HG02981 (cell line): ENCODE measurements around the gene TANC1.

Experiments
- ATAC-seq: cut with Tn5 transposase; IDR thresholded peaks from one replicate; pipeline ENCODE4 v1.9.1; 2021; ENCODE audit warnings: mild to moderate bottlenecking, moderate library complexity; ENCODE audit not compliant: unreplicated experiment

Gene TANC1

DNA sequence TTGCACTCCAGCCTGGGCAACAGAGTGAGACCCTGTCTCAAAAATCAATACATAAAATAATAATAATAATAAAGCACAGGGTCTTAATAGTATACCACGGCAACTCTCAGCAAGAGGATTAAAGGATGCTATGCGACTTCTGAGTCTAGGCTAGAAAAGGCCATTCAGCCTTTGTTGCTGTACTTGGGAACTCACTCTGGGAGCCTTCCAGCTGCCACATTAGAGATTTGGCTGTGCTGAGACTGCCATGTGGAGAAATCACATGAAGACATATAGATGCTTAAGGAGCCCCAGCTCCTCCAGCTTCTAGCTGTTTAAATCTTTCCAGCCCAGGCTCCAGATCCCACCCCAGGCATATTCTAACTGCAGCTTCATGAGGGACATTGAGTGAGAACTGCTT, 8.2 kb upstream of the TANC1 start:
- ATAC-seq: no peak

DNA sequence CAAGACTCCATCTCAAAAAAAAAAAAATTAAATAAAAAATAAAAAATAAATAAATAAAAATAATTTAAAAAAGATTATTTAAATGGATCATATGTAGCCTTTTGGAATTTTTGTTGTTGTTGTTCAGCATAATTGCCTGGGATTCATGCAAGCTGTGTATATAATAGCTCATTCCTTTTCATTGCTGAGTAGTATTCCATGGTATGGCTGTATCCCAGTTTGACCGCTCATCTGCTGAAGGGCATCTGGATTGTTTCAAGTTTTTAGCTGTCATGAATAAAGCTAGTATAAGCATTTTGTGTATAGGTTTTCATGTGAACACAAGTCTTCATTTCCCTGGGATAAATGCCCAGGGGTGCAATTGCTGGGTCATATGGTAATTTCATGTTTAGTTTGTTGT, 6.4 kb upstream of the TANC1 start:
- no peak for ATAC-seq

DNA sequence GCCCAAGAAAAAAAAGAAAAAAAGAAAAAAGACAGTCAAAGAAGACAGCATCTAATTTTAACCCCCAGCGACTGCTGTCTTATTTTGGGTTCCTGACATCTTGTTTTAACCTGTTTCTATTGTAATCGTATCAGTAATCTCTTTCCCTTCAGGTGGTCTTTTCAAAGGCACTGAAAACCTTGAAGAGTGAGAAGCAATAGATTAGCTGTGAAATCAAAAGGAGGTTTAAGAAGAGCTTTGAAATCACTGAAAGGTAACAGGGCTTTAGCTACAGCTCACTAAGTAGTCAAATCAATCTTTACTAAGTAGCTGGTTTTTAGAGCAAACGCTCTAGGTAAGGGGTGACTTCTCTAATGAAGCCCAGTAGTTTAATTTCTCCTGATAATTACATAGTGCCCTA, 5.4 kb upstream of the TANC1 start:
- no peak for ATAC-seq

DNA sequence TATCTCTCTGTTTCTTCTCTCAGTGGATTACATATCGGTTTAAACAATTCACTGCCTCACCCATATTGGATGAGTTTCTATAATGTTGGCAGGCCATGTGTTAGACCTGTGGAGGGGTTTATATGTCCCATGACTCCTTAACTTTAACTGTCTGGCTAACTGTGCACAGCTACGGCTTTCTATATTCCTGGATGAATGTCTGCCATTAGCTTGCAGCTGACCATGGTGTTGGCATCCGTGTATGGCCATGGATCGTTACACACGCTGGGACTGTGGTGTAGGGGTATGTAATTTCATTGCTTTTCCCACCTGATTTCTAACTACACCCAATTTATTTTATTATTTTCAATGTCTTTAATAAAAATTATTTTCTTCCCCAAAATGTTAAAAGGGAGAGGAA, 3.3 kb upstream of the TANC1 start:
- no peak for ATAC-seq

DNA sequence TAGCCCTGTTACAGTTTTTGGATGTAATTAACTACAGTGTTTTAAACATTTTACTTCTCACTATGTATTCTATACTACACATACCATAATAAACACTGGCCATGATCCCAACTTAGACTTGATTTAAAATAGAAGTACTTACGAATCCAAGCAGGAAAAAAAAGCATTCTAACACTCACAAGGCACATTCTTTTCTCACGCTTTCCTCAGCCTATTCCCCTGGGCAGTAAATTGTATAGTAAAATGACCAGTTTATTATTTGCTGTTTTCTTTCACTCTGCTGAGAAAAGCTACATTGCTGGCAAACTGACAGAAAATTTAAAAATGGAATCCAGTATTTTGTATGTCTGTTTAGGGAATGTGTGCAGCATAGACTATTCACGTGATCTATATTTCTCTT, 2.8 kb upstream of the TANC1 start:
- no peak for ATAC-seq

DNA sequence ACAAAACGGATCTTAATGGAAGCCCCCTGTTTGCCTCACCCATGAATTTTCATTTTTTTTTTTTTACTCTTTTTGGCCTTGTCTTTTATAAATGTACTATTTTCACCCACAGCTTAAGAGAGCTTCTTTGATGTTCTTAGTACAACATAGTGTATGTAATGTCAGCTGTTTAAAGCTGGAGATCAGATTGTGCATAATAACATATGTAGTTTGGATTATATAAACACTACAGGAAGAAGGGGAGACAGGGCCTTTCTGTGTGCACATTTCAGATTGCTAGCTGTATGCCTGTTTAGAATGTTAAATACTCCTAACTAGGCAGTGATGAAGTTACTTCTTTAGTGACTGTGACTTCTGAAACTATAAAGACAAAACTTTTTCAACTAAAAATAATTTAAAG, 2.1 kb upstream of the TANC1 start:
- no peak for ATAC-seq

DNA sequence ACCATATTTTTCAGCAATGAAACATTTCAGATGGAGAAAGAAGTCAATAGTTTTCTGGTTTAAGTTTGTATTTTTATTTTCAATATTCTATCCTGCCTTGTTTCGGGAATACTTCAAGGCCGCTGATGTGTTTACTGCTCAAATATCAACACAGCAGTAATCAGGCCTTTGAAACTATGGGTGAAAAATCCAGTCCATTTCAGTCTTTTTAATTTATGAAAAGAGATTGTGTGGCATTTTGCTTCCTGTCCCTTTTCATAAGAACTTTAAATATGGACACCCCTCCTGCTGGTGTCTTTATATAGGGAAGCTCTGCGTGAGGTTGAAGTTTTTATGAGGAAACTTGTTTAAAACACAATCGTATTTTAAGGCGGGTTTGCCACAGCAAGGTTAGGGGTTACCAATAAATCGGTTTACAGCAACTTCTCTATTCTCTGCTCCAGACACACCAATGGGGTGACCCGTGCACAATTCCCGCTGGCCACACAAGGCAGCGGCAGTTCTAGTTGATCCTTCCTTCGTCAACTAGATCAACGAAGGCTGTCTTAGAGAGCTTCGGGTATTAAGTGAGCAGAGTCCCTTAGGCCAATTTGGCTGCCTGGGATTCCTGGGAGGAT, 1.2 kb upstream of the TANC1 start:
- ATAC-seq: no peak

DNA sequence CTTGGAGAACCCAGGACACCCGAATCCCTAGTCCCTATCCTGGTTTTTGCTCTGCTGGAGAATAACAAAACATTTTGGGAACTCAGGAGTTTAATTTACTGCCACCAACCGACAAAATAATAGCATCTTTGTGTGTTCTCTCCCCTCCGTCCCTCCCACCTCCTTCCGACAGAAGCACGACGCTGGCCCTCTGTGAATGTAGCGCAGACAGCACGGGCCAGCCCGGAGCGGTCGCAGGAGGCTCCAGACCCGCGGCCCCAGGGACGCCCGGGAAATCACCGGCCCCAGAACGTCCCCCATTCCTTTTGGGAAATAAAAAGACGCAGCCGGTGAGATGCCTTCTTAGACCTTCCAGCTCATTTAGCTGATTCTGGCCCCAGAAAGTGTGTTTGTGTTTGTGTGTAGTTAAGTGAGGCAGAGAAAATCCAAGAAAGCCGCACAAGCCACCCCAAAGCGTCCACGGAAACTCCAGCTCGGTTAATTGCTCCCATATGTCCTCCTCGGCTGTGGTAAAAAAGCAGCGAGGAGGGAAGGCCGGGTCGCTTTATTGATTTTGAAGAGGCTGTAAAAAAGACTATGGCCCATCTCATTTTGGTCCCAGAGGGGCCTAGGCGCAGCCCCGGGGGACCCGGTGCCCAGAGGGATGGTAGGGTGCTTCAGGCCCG, 577 bp upstream of the TANC1 start:
- no peak for ATAC-seq

DNA sequence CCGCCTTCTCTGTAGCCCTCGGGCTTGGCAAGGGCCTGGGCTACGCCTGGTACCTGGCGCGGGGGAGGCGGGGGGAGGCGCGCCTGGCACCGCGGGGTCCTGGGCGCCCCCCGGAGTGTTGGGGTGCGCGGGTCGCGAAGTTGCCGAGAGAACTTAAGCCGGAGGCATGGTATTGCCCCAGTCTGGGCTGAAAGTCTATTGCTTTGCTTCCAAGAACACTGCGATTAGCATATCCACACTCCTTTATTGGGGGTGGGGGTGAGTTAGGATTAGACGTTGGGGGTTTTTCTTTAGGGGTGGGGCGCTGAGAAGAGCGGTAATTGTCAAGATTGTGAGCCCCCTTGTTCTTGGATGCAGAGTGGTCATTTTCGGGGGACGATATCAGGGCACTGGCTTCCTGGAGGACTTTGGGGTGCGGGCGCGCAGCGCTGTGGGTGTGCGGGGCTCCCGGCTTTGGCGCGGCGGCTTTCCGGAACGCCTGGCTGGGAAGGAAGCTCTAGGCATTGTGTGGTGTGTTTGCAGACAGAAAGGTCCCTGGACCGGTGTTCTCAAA, 798 bp downstream of the TANC1 start:
- ATAC-seq: no peak

DNA sequence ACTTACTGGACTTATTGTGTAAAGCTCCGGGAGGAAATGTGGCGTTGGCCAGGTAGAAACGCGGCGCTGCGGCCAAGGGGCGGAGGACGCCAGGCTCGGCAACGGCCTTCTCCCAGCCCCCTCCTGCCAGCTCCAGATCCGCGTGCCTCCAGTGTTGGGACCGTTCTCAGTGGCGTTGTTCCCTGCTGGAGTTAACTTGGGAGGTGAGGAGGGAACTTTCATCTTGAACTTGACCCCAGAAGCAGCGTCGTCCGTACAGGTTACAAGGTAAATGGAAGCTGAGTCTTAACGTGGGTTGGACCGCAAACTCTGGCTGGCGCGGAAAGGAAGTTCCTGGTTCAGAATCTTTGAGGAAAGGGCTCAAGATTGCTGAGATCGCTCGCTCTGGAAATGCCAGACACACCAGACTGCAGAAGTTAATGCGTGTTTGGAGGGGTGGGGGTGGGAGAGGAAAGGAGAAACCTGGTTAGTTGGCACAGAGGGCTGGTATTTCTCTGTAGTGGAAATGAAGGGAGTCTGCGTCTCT, 1.3 kb downstream of the TANC1 start:
- ATAC-seq: no peak

DNA sequence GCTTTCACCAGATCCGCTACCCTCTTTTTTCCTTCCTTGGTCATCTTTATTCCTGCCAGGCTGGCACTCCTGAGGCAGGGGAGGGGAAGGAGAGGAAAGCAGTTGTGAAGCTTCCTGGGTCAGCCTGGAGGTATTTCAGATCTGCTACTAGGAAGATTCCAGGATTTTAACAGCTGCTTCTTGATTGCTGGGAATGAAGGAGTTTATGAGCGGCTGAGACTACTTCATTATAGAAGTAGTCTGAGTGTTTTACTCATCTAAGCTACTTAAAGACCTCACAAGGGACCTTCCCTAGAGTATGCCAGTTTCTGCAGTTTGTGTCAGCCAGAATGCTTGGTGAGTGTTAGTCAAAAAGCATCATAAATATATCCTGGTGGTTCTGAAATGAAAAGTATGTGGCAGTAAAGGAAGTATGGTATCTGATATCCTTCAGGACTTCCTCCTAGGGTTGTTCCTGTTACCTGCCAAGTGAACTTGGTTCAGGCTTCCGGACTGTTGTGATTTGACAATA, 1.9 kb downstream of the TANC1 start:
- ATAC-seq: no peak

DNA sequence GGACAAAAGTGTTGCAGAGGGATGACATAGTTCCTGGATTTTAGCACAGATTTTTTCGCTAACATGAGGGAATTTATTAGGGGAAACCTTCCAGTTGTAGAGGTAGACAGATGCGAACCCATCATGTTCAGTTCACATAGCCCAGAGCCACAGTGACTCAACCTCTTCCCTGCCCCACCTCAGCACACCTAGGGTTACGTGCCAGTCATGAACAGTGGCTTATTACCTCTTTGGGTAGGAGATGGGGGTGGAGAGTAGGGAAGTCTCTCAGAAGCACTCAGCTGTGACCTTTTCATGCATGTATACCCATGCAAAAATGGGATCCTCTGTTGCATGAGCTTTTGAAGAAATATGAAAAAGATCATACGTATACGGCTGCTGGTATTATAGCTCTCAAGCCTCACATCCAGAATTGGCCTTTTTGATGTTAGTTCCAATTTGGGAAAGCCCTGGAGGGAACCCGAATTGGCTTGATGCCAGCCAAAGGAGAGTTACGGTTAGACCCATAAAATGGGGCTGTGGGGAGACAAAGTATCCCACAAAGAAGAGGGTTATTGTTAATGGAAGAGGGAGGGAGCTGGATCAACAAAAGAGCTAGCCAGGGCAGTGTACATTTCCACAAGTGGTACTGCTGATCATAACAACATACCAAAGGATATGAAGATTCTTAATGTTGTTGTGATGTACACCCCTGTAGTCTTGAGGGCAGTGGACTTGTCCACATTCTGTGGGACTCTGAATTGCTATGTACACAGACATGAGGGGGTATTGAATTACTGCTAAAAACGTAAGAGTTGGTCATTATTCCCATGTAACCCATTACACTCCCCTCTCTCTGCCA, 4.9 kb downstream of the TANC1 start:
- ATAC-seq: no peak

DNA sequence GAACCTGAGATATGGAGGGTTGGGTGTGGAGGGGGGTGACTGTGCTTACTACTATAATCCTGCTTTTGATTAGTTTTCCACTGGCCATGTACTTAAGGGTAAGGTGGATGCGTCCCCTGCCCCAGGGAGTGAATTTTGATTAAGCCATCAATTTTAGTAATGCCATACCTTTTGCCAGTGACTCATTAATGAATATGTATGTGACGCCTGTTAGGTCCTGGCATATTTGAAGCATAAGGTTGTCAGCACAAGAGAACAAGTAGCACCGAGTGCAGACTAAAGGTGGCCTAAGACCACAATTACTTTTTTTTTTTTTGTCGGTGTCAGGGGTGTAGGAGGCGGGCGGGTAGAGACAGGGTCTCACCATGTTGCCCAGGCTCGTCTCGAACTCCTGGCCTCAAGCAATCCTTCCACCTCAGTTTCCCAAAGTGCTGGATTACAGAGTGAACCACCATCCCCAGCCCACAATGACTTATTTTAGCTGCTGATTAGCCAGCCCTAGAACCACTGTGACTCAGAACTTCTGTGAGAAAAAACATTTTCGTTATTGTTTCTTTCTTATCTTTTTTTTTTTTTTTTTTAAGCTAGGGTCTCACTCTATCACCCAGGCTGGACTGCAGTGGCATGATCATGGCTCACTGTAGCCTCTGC, 7.0 kb downstream of the TANC1 start:
- ATAC-seq: no peak

DNA sequence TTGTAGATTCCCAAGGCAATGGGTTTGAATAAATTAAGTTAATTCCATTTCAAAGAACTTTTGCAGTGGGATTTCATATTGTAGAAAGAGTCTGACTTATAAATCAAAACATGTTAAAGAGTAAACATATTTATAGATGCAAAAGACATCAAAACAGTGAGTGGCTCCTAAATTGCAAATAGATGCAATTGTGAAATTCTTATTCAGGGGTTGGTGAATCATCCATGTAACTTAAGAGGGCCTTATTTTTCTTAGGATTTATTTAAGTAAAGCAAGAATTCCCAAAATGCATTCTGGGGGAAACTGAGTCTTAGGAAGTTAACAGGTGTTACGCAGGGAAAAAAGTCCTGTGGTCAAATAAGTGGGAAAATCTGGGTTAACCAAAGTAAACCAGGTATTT, 11.3 kb downstream of the TANC1 start:
- ATAC-seq: no peak

DNA sequence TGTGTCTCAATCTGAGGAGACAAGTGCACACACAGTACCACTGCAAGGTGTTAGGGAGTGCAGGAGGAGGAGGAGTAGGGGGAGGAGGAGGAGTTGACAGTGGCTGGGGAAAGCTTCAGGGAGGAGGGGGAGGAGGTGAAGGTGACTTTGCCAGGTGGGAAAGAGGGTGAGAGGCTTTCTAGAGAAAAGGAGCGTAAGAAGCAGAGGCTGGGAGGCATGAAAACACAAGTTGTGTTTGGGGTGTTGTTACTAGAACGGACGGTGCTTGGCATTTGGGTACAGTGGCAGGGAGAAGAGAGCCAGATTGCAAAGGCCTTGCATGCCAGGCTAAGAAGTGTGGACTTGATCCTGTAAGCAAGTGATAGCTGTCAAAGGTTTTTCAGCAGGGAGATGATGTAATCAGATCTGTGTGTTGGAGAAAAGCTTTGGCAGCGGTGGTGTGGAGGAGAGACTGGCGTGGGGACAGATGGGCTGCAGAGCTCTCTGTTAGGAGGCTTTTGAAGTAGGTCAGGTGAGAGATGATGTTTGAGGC, 16.2 kb downstream of the TANC1 start:
- no peak for ATAC-seq

DNA sequence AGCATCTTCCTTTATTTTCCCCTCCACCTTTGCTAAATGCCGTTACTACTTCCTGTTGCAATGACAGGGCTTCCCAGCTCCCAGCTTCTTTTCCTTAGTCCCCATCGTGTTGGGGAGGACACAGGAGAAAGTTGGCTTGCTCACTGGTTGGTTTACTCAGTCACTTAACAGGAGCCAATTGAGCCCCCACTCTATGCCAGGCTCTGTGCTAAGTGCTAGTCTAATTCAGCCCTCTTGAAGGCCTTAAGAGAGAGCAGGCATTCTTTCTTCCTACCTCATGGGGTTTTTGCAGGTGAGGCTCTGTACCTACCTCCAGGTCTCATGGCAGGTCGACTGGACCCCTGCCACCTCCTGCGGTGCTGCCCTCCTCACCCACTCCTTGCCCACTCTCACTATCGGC, 20.1 kb downstream of the TANC1 start:
- ATAC-seq: no peak

DNA sequence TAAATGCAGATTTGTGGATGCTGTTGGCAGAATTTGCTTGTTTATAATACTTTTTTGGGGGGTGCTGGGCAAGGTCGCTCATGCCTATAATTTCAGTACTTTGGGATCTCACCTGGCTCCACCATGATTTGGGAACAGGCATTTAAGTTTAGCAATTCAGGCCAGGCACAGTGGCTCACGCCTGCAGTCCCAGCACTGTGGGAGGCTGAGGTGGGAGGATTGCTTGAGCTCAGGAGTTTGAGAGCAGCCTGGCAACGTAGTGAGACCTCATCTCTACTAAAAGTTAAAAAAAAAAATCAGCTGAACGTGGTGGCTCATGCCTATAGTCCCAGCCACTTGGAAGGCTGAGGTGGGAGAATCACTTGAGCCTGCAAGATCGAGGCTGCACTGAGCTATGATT, 20.7 kb downstream of the TANC1 start:
- ATAC-seq: no peak

DNA sequence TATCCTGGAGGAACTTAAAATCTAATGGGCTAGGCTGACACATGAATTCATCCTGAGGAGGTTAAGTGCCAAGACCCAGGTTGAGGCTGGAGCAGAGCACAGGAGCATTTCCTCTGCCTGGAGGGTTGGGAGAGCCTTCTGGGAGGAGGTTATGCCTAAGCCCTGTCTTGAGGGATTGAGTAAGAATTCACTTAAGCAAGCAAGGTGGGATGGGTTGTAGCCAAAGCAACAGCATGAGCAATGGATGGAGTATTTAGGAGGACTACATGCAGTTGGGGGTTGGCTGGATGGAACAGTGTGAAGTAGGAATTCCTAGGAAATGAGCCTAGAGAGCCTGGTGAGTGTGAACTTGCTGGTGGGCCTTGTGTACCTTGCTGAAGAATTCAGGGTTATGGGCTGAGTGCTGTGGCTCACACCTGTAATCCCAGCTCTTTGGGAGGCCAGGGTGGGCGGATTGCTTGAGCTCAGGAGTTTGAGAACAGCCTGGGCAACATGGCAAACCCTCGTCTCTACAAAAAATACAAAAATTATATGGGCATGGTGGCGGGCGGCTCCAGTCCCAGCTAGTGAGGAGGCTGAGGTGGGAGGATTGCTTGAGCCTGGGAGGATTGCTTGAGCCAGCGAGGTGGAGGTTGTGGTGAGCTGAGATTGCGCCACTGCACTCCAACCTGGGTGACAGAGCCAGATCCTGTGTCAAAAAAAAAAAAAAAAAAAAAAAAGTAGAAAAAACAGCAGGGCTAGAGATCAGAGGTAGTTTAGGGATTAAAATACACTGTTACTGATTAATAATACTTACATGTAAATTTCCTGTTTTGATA, 22.2 kb downstream of the TANC1 start:
- no peak for ATAC-seq

DNA sequence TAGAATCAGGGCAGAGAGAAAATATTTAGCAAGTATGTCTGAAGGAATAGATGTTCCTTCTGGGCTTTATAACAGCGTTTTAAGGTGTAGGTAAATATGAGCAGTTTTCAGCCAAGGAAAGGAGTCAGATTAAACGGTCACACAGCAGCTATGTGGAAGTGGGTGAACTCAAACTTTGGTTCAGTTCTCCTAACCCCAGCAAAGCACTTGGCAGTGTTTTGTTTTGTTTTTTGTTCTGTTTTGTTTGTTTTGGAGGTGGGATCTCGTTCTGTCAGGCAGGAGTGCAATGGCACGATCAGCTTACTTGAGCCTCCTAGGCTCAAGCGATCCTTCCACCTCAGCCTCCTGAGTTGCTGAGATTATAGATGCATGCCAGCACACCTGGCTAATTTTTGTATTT, 24.6 kb downstream of the TANC1 start:
- no peak for ATAC-seq
